ENCODE results near the gene JSRP1.

JSRP1 gene

GRCh38 chr19:2254064-2254872 lies 1.9 kb downstream of the JSRP1 start (continued):
- no peak for TF ChIP-seq ZSCAN30 (tag by site-specific recombination; IDR thresholded peaks at IDR 0.05)
- TF ChIP-seq ZNF768 (tag by site-specific recombination; IDR thresholded peaks at IDR 0.05) = no peak
- no peak for TF ChIP-seq BCL6B (tag by site-specific recombination; IDR thresholded peaks at IDR 0.05)
- no peak for TF ChIP-seq ZBTB17 (tag by site-specific recombination; IDR thresholded peaks at IDR 0.05)
- TF ChIP-seq, protein P1, sequence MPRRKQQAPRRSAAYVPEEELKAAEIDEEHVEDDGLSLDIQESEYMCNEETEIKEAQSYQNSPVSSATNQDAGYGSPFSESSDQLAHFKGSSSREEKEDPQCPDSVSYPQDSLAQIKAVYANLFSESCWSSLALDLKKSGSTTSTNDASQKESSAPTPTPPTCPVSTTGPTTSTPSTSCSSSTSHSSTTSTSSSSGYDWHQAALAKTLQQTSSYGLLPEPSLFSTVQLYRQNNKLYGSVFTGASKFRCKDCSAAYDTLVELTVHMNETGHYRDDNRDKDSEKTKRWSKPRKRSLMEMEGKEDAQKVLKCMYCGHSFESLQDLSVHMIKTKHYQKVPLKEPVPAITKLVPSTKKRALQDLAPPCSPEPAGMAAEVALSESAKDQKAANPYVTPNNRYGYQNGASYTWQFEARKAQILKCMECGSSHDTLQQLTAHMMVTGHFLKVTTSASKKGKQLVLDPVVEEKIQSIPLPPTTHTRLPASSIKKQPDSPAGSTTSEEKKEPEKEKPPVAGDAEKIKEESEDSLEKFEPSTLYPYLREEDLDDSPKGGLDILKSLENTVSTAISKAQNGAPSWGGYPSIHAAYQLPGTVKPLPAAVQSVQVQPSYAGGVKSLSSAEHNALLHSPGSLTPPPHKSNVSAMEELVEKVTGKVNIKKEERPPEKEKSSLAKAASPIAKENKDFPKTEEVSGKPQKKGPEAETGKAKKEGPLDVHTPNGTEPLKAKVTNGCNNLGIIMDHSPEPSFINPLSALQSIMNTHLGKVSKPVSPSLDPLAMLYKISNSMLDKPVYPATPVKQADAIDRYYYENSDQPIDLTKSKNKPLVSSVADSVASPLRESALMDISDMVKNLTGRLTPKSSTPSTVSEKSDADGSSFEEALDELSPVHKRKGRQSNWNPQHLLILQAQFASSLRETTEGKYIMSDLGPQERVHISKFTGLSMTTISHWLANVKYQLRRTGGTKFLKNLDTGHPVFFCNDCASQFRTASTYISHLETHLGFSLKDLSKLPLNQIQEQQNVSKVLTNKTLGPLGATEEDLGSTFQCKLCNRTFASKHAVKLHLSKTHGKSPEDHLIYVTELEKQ (tag by site-specific recombination; IDR thresholded peaks at IDR 0.05; ENCODE audit: borderline replicate concordance) = no peak
- TF ChIP-seq ZBTB49 (tag by site-specific recombination; IDR thresholded peaks at IDR 0.05; ENCODE audit: low read depth) = no peak
- TF ChIP-seq ZNF837 (tag by site-specific recombination; IDR thresholded peaks at IDR 0.05) = no peak
- TF ChIP-seq ZNF701 (tag by site-specific recombination; IDR thresholded peaks at IDR 0.05) = no peak
- no peak for TF ChIP-seq ZNF175 (tag by site-specific recombination; IDR thresholded peaks at IDR 0.05)
- no peak for TF ChIP-seq OVOL3 (tag by site-specific recombination; IDR thresholded peaks at IDR 0.05)
- TF ChIP-seq, protein P2, sequence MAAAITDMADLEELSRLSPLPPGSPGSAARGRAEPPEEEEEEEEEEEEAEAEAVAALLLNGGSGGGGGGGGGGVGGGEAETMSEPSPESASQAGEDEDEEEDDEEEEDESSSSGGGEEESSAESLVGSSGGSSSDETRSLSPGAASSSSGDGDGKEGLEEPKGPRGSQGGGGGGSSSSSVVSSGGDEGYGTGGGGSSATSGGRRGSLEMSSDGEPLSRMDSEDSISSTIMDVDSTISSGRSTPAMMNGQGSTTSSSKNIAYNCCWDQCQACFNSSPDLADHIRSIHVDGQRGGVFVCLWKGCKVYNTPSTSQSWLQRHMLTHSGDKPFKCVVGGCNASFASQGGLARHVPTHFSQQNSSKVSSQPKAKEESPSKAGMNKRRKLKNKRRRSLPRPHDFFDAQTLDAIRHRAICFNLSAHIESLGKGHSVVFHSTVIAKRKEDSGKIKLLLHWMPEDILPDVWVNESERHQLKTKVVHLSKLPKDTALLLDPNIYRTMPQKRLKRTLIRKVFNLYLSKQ (tag by site-specific recombination; IDR thresholded peaks at IDR 0.05; ENCODE audit: borderline replicate concordance) = no peak
- no peak for TF ChIP-seq ZNF366 (tag by site-specific recombination; conservative IDR thresholded peaks at IDR 0.05)
- TF ChIP-seq, protein P3, sequence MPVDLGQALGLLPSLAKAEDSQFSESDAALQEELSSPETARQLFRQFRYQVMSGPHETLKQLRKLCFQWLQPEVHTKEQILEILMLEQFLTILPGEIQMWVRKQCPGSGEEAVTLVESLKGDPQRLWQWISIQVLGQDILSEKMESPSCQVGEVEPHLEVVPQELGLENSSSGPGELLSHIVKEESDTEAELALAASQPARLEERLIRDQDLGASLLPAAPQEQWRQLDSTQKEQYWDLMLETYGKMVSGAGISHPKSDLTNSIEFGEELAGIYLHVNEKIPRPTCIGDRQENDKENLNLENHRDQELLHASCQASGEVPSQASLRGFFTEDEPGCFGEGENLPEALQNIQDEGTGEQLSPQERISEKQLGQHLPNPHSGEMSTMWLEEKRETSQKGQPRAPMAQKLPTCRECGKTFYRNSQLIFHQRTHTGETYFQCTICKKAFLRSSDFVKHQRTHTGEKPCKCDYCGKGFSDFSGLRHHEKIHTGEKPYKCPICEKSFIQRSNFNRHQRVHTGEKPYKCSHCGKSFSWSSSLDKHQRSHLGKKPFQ (tag by site-specific recombination; IDR thresholded peaks at IDR 0.05) = no peak

Data from HEK293 (cell line).